Middle frontal gyrus (tissue), 1 donor: ENCODE measurements around the gene TMEM184A.

Experiments
- DNase-seq: peaks from one replicate; pipeline ENCODE4 v3.0.0-alpha.2; 2015; ENCODE audit warnings: low spot score; ENCODE audit errors: extremely low spot score

TMEM184A gene

DNA sequence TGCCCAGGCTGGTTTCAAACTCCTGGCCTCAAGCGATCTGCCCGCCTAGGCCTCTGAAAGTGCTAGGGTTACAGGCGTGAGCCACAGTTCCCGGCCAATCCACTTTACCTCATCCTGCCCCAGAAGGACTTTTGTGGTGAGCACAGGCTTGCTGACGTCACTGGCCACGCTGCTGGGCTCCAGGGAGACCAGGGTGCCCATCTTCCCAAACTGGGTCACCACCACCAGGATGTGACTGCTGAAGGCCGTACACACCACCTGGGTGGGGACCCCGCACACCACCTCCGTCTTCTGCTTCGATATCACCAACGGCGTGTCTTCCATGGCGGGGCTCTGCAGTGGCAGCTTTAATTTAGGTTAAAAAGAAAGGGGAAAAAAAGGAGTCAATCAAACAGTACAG, 13.0 kb upstream of the TMEM184A start:
- no peak for DNase-seq

DNA sequence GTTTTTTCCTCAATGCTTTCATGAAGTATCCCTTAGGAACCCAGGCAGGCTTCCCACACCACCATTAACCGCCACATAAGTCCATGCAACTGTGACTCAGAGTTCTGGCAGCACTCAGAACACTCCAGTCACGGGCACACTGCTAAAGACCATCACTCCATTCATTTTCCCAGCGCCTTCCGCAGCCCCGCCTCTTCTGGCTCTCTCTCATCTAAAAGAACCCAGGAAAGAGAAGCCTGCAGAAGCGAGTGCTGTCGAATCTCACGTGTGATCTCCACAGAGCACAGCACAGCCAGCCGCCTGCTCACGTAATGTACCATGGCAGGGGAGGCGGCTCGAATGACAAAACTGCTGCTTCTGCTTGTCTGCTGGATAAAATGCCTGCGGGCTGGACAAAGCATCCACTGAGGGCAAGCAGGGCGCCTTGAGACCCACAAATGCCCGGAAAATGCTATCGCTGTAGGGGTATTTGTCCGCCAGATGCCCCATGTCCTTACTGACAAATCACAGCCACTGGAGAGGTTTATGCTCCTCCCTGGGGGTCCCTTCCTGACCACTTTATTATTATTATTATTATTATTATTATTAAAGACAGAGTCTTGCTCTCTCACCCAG, 12.0 kb upstream of the TMEM184A start:
- no peak for DNase-seq

DNA sequence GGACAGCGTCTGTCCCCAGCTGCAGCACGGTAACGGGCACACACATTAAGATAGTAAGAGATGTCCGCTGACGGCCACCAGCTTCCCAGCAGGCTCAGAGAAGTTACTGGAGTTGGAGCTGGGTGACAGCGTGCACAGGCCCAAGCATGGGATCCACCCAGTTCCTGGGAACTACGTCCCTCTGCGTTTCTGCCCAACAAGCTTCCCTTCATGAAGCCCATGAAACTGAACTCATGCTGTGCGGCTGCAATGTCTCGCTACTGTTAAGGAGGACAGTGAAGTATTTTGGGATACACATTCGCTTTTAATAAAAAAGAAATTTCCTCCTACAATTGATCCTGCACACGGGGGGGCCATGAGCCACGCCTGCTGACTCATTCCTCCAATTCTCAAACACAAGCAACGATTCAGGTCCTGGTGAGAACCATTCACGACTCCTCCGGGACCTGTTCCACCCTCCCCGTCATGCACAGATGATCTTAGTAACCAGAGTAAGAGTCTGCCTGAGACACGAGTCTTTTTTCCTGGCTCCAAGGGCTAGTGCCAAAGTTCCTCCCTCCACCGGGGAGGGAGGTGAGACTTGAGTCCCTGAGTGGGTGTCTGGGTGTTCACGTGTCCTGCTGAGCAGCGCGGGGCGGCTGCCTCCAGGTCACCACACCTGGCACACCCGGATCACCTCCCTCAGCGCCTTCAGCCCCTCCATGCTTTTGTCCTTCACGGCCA, 11.2 kb upstream of the TMEM184A start:
- DNase-seq = no peak

DNA sequence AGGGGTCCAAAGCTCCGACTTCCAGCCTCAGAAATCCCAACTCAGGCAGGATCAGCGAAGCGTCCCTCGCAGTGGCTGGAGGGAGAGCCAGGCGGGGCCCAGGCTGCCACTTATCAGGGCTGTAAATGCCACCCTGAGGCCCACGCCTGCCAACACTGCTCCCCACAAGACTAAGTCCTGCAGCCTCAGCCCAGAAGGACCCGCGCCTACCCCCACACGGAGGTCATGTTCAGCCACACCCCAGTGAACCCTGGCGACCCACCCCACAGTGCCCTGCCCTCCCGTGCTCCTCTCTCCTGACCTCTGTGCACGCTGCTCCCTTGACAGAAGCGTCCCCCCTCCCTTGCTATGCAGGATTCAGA, 10.7 kb upstream of the TMEM184A start:
- no peak for DNase-seq

DNA sequence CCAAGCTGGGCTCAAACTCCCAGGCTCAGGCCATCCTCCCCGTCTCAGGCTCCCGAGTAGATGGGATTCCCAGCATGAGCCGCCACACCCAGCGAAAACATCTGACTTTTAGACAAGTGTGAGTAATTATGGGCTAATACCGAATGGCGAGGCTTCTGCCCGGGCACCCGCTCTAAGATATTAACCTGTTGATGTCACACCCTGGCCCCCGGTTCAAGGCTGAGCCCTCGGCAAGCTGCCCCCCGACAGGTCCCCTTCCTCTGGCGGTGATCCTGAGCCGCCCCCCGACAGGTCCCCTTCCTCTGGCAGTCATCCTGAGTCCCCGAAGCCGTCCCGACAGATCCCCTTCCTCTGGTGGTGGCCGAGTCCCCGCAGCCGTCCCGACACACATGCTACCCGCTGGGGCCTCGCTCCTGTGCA, 8.6 kb upstream of the TMEM184A start:
- DNase-seq = no peak

DNA sequence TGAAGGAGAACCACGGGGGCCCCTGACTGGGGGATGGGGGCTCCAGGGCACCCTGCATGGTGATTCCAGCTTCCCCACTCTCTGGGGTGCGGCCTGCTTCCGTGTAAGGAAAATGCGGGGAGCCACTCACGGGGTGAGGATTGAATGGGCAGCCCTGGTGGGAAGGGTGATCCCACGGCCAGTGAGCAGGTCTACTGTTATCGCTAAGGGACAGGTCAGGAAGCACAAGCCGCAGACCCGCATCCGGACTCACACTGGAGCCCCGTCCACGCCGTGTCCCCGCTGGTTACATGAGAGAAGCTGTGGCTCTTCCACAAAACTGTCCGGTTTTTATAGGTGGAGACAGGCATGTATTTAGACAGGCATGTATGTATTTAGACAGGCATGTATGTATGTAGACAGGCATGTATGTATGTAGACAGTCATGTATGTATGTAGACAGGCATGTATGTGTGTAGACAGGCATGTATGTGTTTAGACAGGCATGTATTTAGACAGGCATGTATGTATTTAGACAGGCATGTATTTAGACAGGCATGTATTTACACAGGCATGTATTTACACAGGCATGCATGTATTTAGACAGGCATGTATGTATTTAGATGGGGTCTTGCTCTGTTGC, 8.1 kb upstream of the TMEM184A start:
- DNase-seq = no peak

DNA sequence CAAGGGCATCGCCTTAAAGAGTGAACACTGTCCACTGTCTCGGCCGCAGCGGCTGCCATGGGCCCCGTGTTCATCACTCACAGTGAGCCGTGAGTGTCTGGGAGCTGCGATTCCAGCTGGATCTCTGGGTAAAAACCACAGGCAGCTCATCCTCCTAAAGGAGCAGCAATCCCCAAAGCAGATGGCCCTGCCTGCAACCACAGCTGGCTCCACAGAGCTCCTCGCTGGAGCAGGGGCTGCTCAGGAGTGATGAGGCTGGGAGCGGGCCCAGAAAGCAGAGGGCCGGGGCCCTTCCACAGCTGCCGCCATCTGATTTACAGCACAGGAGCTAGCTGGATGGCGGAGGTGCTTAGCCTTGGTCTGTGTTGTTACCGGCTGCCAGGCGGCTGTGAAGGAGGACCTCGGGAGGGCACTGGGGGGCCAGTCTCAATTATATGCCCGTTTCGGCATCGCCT, 6.6 kb upstream of the TMEM184A start:
- DNase-seq = no peak

DNA sequence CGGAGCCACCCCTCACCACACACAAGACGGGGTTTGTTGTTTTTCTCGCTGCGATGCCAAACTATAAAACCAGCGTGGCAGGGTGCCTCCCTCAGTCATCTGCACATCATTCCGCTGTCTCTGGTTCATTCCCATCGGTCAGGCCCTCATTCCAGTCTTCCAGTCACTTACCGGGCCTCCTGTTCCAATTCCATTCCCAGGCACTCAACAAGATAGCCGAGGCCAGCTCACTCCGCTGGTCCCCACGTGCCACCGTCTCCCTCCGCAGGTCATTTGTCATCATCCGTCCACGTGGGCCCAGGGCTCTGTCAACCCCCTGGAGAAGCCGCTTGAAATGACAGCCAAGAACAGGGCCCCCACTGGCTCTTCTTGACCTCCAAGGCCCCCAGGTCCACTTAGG, 6.1 kb upstream of the TMEM184A start:
- DNase-seq = no peak

DNA sequence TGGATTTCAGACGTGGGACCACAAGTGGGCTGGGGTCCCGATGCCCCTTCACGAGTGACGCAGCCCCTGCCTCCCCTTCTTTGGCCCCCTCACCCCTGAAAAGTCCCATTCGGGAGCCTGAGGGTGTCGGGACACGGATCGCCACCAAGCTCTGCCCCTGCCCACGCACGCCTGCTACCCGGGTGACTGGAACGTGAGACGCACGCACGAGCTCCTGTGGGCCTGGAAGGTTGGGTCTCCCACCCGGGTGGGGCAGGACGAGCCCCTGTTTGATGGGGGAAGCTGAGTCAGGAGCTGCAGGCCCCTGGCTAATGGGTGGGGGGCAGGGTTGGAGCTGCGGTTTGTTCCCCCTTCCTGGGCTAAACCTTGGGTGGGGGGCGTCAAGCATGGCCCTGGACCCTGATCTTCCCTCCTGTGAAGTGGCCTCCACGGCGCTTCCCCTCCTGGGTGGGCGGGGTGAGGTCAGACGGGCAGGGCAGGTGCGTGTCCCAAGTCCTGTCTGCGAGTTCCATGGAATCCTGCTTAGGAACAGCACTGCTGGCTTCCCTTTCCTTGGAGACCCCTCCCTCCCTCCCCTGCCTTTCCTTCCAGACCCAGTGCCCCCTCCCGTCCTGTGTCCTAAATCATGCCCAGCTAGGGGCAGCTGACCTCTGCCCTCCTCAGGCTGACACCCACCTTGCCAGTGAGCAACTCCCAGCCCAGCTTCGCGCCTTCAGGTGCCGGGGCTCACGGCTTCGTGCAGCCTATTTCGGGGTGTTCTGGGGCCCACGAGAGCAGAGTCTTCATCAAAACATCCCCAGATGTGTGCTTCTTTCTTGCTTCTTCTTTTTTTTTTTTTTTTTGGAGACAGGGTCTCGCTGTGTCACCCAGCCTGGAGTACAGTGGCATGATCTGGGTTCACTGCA, 5.3 kb upstream of the TMEM184A start:
- no peak for DNase-seq

DNA sequence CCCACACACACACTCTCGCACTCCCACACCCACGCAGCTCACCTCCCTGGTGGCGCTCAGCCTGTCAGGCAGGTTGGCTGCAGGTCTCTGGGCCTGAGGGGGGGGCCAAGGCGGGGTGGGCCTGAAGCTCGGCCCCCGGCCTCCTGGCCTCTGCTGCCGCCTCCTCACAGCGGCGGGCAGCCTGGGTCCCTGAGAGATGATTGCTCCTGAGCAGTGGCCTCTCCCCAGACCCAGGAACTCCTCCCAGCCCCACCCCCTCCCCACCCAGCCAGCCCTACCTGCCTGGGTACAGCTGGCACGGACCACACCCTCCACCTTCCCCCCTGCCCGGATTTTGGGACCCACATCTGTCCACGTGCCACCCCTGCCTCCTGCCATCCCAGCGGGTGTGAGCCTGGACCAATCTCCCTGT, 4.6 kb upstream of the TMEM184A start:
- no peak for DNase-seq

DNA sequence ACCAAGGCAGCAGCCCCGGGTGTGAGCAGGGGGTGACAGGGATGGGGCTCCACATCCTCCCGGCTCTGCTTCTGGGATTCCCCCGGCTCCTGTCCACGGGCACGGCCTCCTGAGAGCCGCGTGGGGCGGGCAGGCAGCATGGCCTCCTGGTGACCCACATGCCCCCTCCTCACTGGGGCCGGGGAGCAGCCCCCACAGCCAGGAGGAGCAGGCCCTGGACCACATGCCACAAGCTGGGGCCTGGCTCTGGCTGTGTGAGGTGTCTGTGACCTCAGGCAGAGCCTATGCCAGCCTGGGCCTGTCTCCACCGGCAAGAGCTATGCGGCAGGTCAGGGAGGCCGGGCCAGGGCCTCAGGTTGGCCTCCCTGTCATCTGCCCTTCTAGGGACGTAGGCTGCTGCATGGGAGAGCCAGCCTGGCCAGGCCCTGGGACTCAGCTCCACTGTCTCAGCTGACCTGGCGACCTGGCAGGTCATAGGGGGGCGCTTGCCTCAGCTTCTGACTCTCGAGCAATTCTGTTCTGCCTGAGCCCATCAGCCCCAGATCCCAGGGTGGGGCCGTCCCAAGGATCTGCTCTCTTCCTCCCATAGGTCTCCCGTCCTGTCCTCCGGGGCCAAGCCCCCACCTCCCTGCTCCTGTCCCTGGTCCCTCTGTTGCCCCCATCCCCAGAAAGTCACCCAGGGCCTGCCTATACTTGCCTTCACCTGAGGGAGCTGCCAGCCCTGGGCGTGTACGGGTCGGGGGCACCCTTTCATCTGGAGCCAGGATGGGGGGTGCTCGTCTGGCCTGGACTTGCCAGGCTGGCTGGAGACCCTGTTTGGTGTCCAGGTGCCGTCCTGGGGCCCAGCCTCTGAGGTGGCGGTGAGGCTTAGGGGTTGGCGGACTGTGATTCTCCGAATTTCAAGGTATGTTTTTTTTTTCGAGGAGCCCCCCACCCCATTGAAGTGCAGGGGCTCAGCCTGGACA, 3.9 kb upstream of the TMEM184A start:
- DNase-seq = no peak

DNA sequence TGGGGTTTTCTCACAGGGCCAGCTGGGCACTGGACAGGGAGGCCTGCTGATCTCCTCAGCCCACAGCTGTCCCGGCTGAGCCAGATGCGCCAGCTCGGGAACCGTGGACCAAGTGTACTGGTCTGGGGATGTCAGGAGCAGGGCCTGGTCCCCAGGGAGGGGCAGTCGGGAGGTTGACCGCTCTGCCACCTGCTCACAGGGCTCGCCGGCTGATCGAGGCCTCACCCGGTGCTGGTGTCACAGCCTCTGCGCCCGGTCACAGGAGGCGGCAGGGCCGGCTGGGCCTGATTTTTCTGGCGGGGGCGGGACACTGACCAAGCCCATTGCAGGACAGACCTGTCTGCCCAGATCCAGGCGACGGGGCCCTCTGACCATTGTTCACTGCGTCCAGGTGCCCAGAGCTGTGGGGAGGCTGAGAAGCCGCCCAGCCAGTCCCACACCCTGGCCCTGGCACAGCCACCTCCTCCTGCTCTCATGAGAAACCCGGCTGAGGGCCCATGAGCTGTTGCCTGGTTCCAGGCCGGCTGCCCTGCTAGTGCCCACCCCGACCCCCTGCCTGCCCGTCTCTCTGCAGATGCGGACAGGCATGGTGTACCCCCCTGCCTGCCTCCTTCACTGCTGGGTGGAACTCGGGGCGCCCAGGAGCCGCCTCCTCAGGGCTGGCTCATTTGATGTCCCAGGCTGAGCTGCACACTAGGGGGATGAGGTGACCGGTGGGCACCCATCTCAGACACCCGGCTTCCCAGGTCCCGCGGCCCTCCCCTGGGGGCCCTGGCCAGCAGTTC, 3.0 kb upstream of the TMEM184A start:
- no peak for DNase-seq

DNA sequence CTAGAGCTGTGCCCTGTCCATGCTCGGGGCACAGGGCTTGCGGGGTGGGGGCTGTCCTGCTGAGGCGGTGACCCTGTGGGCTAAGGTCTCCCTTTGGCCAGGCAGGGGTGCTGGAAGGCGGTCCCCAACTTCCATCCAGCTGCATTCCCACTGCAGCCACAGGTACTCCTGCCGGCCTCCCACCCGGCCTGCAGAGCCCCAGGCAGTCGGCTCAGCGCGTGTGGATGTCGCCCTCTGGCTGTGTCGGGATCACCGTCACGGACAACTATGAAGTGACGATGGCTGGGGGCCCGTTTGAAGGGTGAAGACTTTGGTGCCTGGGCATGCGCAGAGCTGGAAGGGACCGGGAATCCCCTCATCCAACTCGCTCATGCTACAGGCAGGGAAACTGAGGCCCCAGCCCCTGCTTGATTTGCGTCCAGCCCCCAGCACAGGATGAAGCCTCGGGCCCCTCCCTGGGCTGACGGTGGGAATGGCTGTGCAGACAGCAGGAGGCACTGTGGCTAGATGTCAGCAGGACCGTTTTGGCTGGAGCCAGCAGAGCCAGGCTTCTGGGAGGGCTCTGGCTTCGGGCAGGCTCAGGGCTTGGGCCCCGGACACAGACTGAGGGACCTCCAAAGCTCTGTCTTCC, 2.3 kb upstream of the TMEM184A start:
- DNase-seq = no peak

DNA sequence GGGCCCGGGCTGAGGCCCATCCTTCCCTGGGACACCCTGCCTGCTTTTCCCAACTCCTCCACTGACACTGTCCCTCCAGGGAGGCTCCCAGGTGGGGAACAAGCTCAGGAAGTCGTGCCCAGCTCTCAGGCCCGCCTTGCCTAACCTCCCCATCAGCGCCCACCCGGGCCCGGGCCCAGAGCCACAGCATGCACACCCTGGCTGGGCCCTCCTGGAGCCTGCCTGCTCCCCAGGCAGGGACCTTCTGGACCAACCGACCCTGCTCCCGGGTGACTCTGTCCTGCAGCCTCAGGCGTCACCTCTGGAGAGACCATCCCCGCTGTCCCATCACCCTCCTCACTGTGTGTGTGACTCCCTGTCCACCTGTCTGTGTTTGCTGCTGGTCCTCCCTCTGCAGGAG, 1.8 kb upstream of the TMEM184A start:
- no peak for DNase-seq

DNA sequence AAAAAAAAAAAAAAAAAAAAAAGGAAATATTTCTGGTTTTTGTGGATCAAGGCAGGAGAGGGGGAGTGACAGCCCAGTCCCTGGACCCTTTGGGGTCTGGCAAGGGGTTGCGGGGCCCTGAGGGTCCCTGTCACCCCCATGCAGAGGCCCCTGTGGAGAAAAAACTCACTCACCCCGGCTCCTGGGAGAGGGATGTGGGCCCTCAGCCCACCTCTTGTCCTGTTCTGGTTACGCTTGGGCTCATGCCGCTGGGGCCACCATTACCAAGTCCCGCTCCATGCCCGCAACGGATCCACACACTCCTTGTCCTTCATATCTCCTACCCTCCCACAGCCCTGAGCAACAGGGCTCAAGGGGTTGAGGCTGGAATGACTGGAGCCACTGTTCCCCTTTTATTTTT, 1.0 kb upstream of the TMEM184A start:
- no peak for DNase-seq

DNA sequence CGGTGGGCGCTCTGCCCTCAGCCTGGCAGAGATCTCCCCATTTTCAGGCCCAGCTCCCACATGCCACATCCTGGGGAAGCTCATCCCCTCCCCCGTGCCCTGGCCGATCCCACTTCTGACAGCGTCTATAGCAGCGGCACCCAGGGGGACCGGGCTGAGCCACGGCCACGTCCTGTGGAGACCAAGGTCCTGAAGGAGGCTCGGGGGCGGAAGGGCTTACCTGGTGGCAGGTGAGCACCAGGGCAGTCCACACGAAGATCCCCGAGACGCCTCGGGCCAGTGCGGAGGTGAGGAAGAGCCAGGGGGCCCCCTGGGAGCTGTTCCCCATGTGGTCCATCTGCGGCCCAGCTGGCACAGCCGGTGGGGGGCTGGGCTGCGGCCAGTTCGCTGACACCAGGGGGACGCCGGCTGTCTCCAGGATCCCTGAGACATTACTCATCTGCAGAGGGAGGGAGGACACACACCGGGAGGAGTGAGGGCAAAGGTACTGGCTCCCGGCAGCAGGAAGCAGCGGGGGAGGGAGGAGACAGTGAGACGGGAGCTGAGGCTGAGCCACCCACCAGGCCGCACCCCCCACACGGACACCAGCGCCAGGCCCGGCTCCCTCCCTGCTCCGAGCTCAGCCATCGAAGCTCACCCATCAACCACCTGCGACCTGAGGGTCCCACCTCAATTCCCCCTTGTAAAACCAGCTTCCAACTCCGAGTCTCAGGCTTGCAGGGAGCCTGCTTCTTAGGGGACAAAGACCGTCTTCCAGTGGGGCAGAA, 776 bp downstream of the TMEM184A start:
- DNase-seq = no peak

DNA sequence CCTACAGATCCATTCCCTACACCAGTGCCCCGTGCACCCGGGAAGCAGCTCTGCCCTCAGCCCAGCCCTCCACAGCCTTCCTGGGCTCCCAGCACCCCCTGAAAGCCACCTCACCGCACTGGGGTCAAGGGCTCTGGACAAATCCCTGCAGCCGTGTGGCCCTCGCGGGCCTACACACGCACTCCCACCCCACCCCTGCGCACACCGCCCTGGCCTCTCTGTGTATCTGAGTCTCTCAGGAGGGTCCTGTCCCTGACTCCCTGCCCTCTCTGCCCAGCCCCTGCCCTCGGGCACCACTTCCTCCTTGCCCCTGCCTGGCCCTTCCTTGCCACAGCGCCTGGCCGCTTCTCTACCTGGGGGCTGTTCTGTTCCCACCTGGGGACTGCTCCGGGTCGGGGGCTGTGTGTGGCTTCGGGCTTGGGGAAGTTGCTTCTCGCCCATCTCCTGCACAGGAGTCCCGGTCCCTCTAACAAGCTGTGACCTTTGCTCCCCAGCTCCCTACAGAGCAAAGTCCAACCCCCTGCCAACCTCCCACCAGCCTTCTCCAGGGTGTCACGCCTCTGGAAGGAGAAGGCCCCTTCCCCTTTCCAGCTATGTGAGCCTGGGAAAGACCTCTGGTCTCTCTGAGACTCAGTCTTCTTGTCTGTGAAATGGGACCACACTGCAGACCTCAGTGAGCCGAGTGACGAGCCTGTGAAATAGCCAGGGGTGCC, 1.5 kb downstream of the TMEM184A start:
- DNase-seq = no peak
